Lung (tissue), 12 donors: ENCODE data around the gene STX7. TPM values are rescaled to one million over a fixed set of nuclear protein-coding genes. Genes with fewer than 3 reads are reported as not detected.

Experiments used
- ATAC-seq: fragments of 200-7000 bp; cut with Tn5 transposase; one replicate; pipeline ENCODE4 v1.9.1; 2020; ENCODE audit warnings: moderate number of reproducible peaks; ENCODE audit not compliant: insufficient read depth, low FRiP score
- DNase-seq, 3 donors: peaks; one replicate each; pipeline ENCODE4 v3.0.0-alpha.2; 2013 to 2017
- H3K27ac ChIP-seq, 2 donors: one replicate each; pipeline ENCODE4 v1.5.1; 2013; ENCODE audit warnings: mild to moderate bottlenecking in 2 of 2, moderate library complexity in 2 of 2, control low read depth in 1 of 2, inconsistent platforms in 1 of 2, low read depth in 1 of 2, low read length in 1 of 2
- H3K27me3 ChIP-seq, 3 donors: one replicate each; pipeline ENCODE4 v1.5.1; 2013; ENCODE audit warnings: low read length in 2 of 3; ENCODE audit not compliant: control insufficient read depth in 3 of 3, insufficient read depth in 3 of 3
- H3K36me3 ChIP-seq, 4 donors: one replicate each; pipeline ENCODE4 v1.5.1; 2013; ENCODE audit warnings: low read length in 4 of 4, mild to moderate bottlenecking in 1 of 4, moderate library complexity in 1 of 4; ENCODE audit not compliant: control insufficient read depth in 4 of 4, insufficient read depth in 4 of 4
- H3K4me1 ChIP-seq, 5 donors: one replicate each; pipeline ENCODE4 v1.5.1; 2013; ENCODE audit warnings: low read length in 5 of 5, mild to moderate bottlenecking in 2 of 5, moderate library complexity in 1 of 5; ENCODE audit not compliant: control insufficient read depth in 5 of 5, insufficient read depth in 5 of 5
- H3K4me3 ChIP-seq: one replicate; pipeline ENCODE4 v1.5.1; 2013; ENCODE audit warnings: mild to moderate bottlenecking, control low read depth, moderate library complexity
- H3K9ac ChIP-seq, 2 donors: one replicate each; pipeline ENCODE4 v1.5.1; 2013; ENCODE audit warnings: low read length in 2 of 2, control low read depth in 1 of 2; ENCODE audit not compliant: insufficient read depth in 1 of 2
- H3K9me3 ChIP-seq, 4 donors: one replicate each; pipeline ENCODE4 v1.5.1; 2013; ENCODE audit warnings: low read length in 3 of 4, mild to moderate bottlenecking in 1 of 4, moderate library complexity in 1 of 4; ENCODE audit not compliant: control insufficient read depth in 4 of 4, insufficient read depth in 3 of 4
- WGBS, 2 donors: extraction: QIAGEN DNeasy Blood & Tissue Kit; methylation state at CpG; one replicate each; pipeline ENCODE4 v1.1.7; 2013; 5-methylcytosine and 5-hydroxymethylcytosine counted together
- polyA plus RNA-seq, 2 donors: library from polyadenylated mRNA; stranded (reverse); fragments of 200-250 nt; gene quantifications; one replicate each; pipeline ENCODE4 v1.2.1, GENCODE V29; 2013
- total RNA-seq, 2 donors: library from RNA; depleted of rRNA in 1 of 2; stranded (reverse); fragments of >200 nt in 1 of 2; gene quantifications; one replicate each; pipeline ENCODE4 v1.2.1, GENCODE V29; 2014 to 2021
- TF ChIP-seq, protein P1 (sequence below): IDR thresholded peaks from 2 replicates; pipeline ENCODE4 v1.5.1; 2012; ENCODE audit warnings: mild to moderate bottlenecking; ENCODE audit errors: control extremely low read depth, extremely low read depth
- donor health status: control.
- donor health status: control.
- donor health status: Bipolar disorder and iron deficiency.
- donor health status: healthy.
- donor health status: DM: yes; HTN: yes; CAD: no.

Gene STX7
- total and polyA plus RNA-seq, 4 donors, result 14.8 to 84.8 (median 50.2) TPM

DNA sequence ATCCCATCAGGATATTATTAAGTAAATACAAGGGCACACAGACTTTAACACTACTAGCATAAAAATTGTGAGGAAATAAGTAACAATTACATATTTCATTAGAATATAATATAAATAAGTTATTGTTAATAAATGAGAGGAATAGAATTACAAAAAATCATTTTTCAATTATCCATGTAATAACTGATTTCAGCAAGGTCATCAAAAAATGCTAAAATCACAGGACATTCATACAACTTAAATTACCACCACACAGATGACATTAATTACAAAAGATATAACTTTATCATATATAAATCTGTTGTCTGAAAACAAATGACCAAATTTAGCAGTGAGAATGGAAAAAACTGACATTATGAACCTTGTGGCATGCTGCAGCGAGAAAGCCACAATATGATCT lies 37.0 kb downstream of the STX7 start:
- H3K27me3 ChIP-seq, result no peaks in the 10 kb centered on the region
- no peak overlapping the region for H3K4me3 ChIP-seq
- no peaks in the 10 kb centered on the region for H3K9me3 ChIP-seq
- H3K36me3 ChIP-seq, result peaks cover 4 to 8% (median 5%) of the 10 kb centered on the region in 4 donors
- H3K27ac ChIP-seq, result no peak overlapping the region
- TF ChIP-seq, protein P1, sequence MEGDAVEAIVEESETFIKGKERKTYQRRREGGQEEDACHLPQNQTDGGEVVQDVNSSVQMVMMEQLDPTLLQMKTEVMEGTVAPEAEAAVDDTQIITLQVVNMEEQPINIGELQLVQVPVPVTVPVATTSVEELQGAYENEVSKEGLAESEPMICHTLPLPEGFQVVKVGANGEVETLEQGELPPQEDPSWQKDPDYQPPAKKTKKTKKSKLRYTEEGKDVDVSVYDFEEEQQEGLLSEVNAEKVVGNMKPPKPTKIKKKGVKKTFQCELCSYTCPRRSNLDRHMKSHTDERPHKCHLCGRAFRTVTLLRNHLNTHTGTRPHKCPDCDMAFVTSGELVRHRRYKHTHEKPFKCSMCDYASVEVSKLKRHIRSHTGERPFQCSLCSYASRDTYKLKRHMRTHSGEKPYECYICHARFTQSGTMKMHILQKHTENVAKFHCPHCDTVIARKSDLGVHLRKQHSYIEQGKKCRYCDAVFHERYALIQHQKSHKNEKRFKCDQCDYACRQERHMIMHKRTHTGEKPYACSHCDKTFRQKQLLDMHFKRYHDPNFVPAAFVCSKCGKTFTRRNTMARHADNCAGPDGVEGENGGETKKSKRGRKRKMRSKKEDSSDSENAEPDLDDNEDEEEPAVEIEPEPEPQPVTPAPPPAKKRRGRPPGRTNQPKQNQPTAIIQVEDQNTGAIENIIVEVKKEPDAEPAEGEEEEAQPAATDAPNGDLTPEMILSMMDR, result no peak
- no peak for DNase-seq
- H3K4me1 ChIP-seq, result peaks cover 0 to 9% (median 0%) of the 10 kb centered on the region in 5 donors
- H3K9ac ChIP-seq, result no peak overlapping the region
- ATAC-seq, result no peak
- 84 to 89% methylated on average over 1 of the region's 1 CpG for whole genome bisulfite sequencing, 2 donors

DNA sequence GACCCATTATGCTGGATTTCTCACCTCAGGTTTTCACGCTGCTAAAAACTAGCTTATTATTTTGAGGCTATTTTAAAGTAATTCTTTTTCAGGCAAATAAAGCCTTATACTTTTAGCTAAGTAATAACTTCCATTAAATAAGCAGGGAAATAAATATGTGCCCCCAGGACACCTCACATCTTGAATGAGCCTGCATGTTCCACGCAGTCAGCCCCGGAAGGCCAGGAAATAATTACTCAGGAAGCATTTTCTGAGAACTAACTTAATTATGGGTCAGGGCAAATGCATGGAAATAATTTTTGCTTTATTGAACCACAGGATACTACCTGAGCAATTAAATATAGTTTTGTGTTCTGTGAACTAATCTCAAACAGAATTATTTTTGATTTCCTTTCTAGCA lies 41.1 kb downstream of the STX7 start:
- no peak for ATAC-seq
- H3K36me3 ChIP-seq, result peaks cover 10 to 17% (median 14%) of the 10 kb centered on the region in 4 donors
- 93 to 95% methylated on average over 3 of the region's 3 CpGs for WGBS, 2 donors

DNA sequence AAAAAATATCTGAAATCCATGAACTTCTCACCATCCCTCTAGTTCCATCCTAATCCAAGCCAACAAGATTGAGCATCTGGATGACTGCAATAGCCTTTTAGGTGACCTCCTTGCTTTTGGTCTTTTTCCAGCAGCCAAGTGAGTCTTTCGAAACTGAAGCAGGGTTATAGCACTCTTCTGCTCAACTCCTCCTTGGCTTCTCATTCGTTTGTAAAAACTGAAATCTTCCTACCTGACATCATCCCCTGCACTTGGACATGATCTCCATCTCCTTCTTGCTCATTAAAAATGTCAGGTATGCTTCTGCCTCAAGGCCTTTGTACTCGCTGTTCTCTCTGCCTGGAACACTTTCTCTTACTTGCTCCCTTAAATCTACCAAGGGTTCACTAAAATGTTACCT lies 46.0 kb downstream of the STX7 start:
- H3K27ac ChIP-seq, result no peak overlapping the region
- H3K9me3 ChIP-seq, result no peaks in the 10 kb centered on the region
- H3K4me3 ChIP-seq, result no peak overlapping the region
- ATAC-seq (no peak), DNase-seq (no peak)
- H3K36me3 ChIP-seq, result peaks cover 19 to 42% (median 26%) of the 10 kb centered on the region in 4 donors
- H3K9ac ChIP-seq, result no peak overlapping the region
- no peaks in the 10 kb centered on the region for H3K27me3 ChIP-seq
- TF ChIP-seq, protein P1, result no peak
- peaks cover 0 to 9% (median 0%) of the 10 kb centered on the region in 5 donors for H3K4me1 ChIP-seq
- 82 to 86% methylated on average over 3 of the region's 3 CpGs for WGBS, 2 donors

More for the DNA sequence above, 41.1 kb downstream of the STX7 start:
- DNase-seq, result no peak
- H3K9ac ChIP-seq, result no peak overlapping the region
- H3K9me3 ChIP-seq, result no peaks in the 10 kb centered on the region
- H3K4me3 ChIP-seq, result no peak overlapping the region
- no peak overlapping the region for H3K27ac ChIP-seq
- H3K4me1 ChIP-seq, result peaks cover 0 to 5% (median 0%) of the 10 kb centered on the region in 5 donors
- H3K27me3 ChIP-seq, result no peaks in the 10 kb centered on the region
- TF ChIP-seq, protein P1, result no peak
